ENCODE measurements around the gene GAS7. TPM values are rescaled to one million over a fixed set of nuclear protein-coding genes. Genes with fewer than 3 reads are reported as not detected.

The GAS7 gene
- total and polyA plus RNA-seq, 10 of the 15 experiments (the other 5 are each of a cell fraction or from before 2014, with no cell fraction given), result 2.3 to 53.4 (median 24.0) TPM

GRCh38 chr17:10149573-10150399 is 48.6 kb downstream of the GAS7 start (continued):
- TF ChIP-seq USF1 (IDR thresholded peaks at IDR 0.05; ENCODE audit: borderline replicate concordance, extremely low read length, insufficient read depth, low read depth, low read length), result no peak
- no peak for TF ChIP-seq SP1 (IDR thresholded peaks at IDR 0.05; ENCODE audit: low read depth, low read length)
- no peak for TF ChIP-seq ATF3 (IDR thresholded peaks at IDR 0.05; ENCODE audit: borderline replicate concordance, extremely low read depth, low read depth, low read length)
- TF ChIP-seq ZNF592 (IDR thresholded peaks at IDR 0.05), result no peak
- no peak for TF ChIP-seq NFYA (IDR thresholded peaks at IDR 0.05; ENCODE audit: borderline replicate concordance, low read depth, low read length)
- TF ChIP-seq SKIL (IDR thresholded peaks at IDR 0.05; ENCODE audit: low read depth, poor library complexity, severe bottlenecking), result peak; percentile 44
- peak in 1 of 2 experiments; percentile 96; a peak in 2 of 4 replicates for TF ChIP-seq ETV6 (conservative IDR thresholded peaks at IDR 0.05 in 1 of 2, IDR thresholded peaks at IDR 0.05 in 1 of 2; ENCODE audit: borderline replicate concordance in 1 of 2, low read depth in 1 of 2)
- no peak for TF ChIP-seq ZZZ3 (IDR thresholded peaks at IDR 0.05; ENCODE audit: control insufficient read depth, insufficient read length, low read depth)
- TF ChIP-seq EZH2 (IDR thresholded peaks at IDR 0.05; ENCODE audit: borderline replicate concordance, control insufficient read depth, low read depth, low read length), result 0 out of 2 replicates have a peak, but pooled peaks have one; percentile 48
- peak; percentile 56 for TF ChIP-seq ATF7 (IDR thresholded peaks at IDR 0.05; ENCODE audit: low read depth)
- TF ChIP-seq FOS (IDR thresholded peaks at IDR 0.05; ENCODE audit: borderline replicate concordance, extremely low read depth, insufficient read length), result no peak
- TF ChIP-seq YBX1 (IDR thresholded peaks at IDR 0.05), result no peak
- TF ChIP-seq ASH2L (IDR thresholded peaks at IDR 0.05; ENCODE audit: borderline replicate concordance, low read depth), result no peak
- TF ChIP-seq CREB1 (IDR thresholded peaks at IDR 0.05; ENCODE audit: low read depth), result no peak
- peak; percentile 68 for TF ChIP-seq NFIC (IDR thresholded peaks at IDR 0.05; ENCODE audit: low read depth, low read length)
- peak; percentile 88 for TF ChIP-seq SPI1 (IDR thresholded peaks at IDR 0.05; ENCODE audit: borderline replicate concordance, insufficient read depth, low read depth, low read length)
- TF ChIP-seq PAX5 (IDR thresholded peaks at IDR 0.05; ENCODE audit: borderline replicate concordance, low read depth, low read length), result peak; percentile 89
- TF ChIP-seq TARDBP (IDR thresholded peaks at IDR 0.05; ENCODE audit: borderline replicate concordance), result no peak
- no peak for TF ChIP-seq ZNF274 (IDR thresholded peaks at IDR 0.05; ENCODE audit: insufficient read depth, insufficient read length)
